ENCODE measurements around the gene KIAA0319L. TPM values are rescaled to one million over a fixed set of nuclear protein-coding genes. Genes with fewer than 3 reads are reported as not detected.
"Not testable (repeated sequence)": the region's sequence is repeated elsewhere in the genome, so short reads cannot be mapped to it uniquely, and the experiment has no call there.

KIAA0319L gene
- total RNA-seq, 1 experiment from 2014 or later: 46.4 TPM

- Mint-ChIP-seq H3K27me3 (ENCODE audit: low read depth) (no peaks in the 10 kb centered on the region), H3K4me1 (peaks cover 5% of the 10 kb centered on the region in 2 experiments), H3K4me3 (no peak overlapping the region), H3K27ac (0 out of 7 replicates have a peak overlapping the region, but pooled peaks of 1 of the 3 experiments have one; percentile 69), H3K36me3 (ENCODE audit: insufficient read depth in 1 of 3, low read depth in 3 of 3) (peaks cover 69 to 86% (median 80%) of the 10 kb centered on the region in 3 experiments), H3K9me3 (peaks cover 27 to 29% of the 10 kb centered on the region in 2 experiments)
- H2BK12ac ChIP-seq (ENCODE audit: insufficient read length, low read depth, low read length): no peak overlapping the region
- H3K4me1 ChIP-seq (ENCODE audit: insufficient read depth, low read length): no peaks in the 10 kb centered on the region; the same call in 1 of the 2 replicates
- H2BK120ac ChIP-seq (ENCODE audit: low read depth, low read length, poor library complexity, severe bottlenecking): no peak overlapping the region
- H3K27ac ChIP-seq (ENCODE audit: insufficient read length, low read depth, low read length): no peak overlapping the region
- H3K9ac ChIP-seq (ENCODE audit: extremely low read depth, insufficient read length, low read length): no peak overlapping the region
- H4K8ac ChIP-seq (replicated peaks; ENCODE audit: insufficient read length, low read depth, low read length): no peak overlapping the region
- no peaks in the 10 kb centered on the region for H4K20me1 ChIP-seq (ENCODE audit: control insufficient read depth, insufficient read depth, insufficient read length)
- H3K56ac ChIP-seq (ENCODE audit: insufficient read length, low read depth, low read length): no peak overlapping the region
- H3K4ac ChIP-seq (ENCODE audit: low read depth, low read length): no peak overlapping the region
- no peak overlapping the region for H2BK20ac ChIP-seq (ENCODE audit: low read depth, low read length, poor library complexity, severe bottlenecking)
- no CpG with 5 or more reads among the region's 1 CpG for WGBS (ENCODE audit: extremely low coverage, insufficient read length, low lambda C conversion rate)
- H4K5ac ChIP-seq (ENCODE audit: insufficient read length, low read depth, low read length): no peak overlapping the region
- H3K9me3 ChIP-seq (ENCODE audit: control insufficient read depth, low read depth, low read length): peaks cover 12% of the 10 kb centered on the region
- no peaks in the 10 kb centered on the region for H3K23me2 ChIP-seq (ENCODE audit: insufficient read length, low read depth, low read length, poor library complexity, severe bottlenecking)
- H3K79me1 ChIP-seq (ENCODE audit: insufficient read depth, low read depth, low read length, poor library complexity, severe bottlenecking): no peaks in the 10 kb centered on the region
- H4K91ac ChIP-seq (ENCODE audit: insufficient read length, low read depth, low read length): no peak overlapping the region
- no peak overlapping the region for H2AFZ ChIP-seq (ENCODE audit: low read length)
- no peak overlapping the region for H3K18ac ChIP-seq (ENCODE audit: insufficient read length, low read depth, low read length)
- no peak overlapping the region for H2BK5ac ChIP-seq (ENCODE audit: insufficient read length, low read length)
- DNase-seq: no peak
- H2BK15ac ChIP-seq (ENCODE audit: low read depth, low read length): no peak overlapping the region
- H3K14ac ChIP-seq (ENCODE audit: insufficient read depth, low read length): no peak overlapping the region
- H3K4me2 ChIP-seq (ENCODE audit: insufficient read depth, insufficient read length, low read length): no peak overlapping the region
- H3T11ph ChIP-seq (ENCODE audit: low read length): no peak overlapping the region
- H3K27me3 ChIP-seq (ENCODE audit: insufficient read depth, low read length): no peaks in the 10 kb centered on the region
- no peaks in the 10 kb centered on the region for H3K79me2 ChIP-seq (ENCODE audit: insufficient read depth, low read length)
- TF ChIP-seq CTCF (conservative IDR thresholded peaks at IDR 0.05): no peak
- no peak overlapping the region for H2AK5ac ChIP-seq (ENCODE audit: insufficient read length, low read length)
- H3K23ac ChIP-seq (ENCODE audit: insufficient read length, low read depth, low read length): no peak overlapping the region
Measured at GRCh38 chr1:35466120-35466519, 91.1 kb downstream of the KIAA0319L start.

- H3K9ac ChIP-seq (ENCODE audit: extremely low read depth, insufficient read length, low read length); H2AFZ ChIP-seq (ENCODE audit: low read length); H2BK20ac ChIP-seq (ENCODE audit: low read depth, low read length, poor library complexity, severe bottlenecking); H2BK120ac ChIP-seq (ENCODE audit: low read depth, low read length, poor library complexity, severe bottlenecking); H3K4me1 ChIP-seq (ENCODE audit: insufficient read depth, low read length); H3K56ac ChIP-seq (ENCODE audit: insufficient read length, low read depth, low read length); H4K91ac ChIP-seq (ENCODE audit: insufficient read length, low read depth, low read length); H3K79me2 ChIP-seq (ENCODE audit: insufficient read depth, low read length); H3K79me1 ChIP-seq (ENCODE audit: insufficient read depth, low read depth, low read length, poor library complexity, severe bottlenecking); H2BK5ac ChIP-seq (ENCODE audit: insufficient read length, low read length); H3K23me2 ChIP-seq (ENCODE audit: insufficient read length, low read depth, low read length, poor library complexity, severe bottlenecking); H3K14ac ChIP-seq (ENCODE audit: insufficient read depth, low read length); H3K4me3 Mint-ChIP-seq; H3K27me3 ChIP-seq (ENCODE audit: insufficient read depth, low read length); H4K5ac ChIP-seq (ENCODE audit: insufficient read length, low read depth, low read length); H3K27ac Mint-ChIP-seq; H3K23ac ChIP-seq (ENCODE audit: insufficient read length, low read depth, low read length); H2AK5ac ChIP-seq (ENCODE audit: insufficient read length, low read length); H3K27ac ChIP-seq (ENCODE audit: insufficient read length, low read depth, low read length); H4K8ac ChIP-seq (replicated peaks; ENCODE audit: insufficient read length, low read depth, low read length); DNase-seq; H3K4me1 Mint-ChIP-seq; H3K18ac ChIP-seq (ENCODE audit: insufficient read length, low read depth, low read length); H3K4me2 ChIP-seq (ENCODE audit: insufficient read depth, insufficient read length, low read length); H3K4ac ChIP-seq (ENCODE audit: low read depth, low read length); H3K27me3 Mint-ChIP-seq (ENCODE audit: low read depth); H4K20me1 ChIP-seq (ENCODE audit: control insufficient read depth, insufficient read depth, insufficient read length); H2BK15ac ChIP-seq (ENCODE audit: low read depth, low read length); H2BK12ac ChIP-seq (ENCODE audit: insufficient read length, low read depth, low read length); H3T11ph ChIP-seq (ENCODE audit: low read length): not testable (repeated sequence)
- WGBS (ENCODE audit: extremely low coverage, insufficient read length, low lambda C conversion rate): no CpG with 5 or more reads among the region's 2 CpGs
- Mint-ChIP-seq H3K9me3 (peaks cover 27 to 29% of the 10 kb centered on the region in 2 experiments), H3K36me3 (ENCODE audit: insufficient read depth in 1 of 3, low read depth in 3 of 3) (peaks cover 57 to 81% (median 72%) of the 10 kb centered on the region in 3 experiments)
- H3K9me3 ChIP-seq (ENCODE audit: control insufficient read depth, low read depth, low read length): peaks cover 12% of the 10 kb centered on the region
Measured at GRCh38 chr1:35463749-35464148, 93.5 kb downstream of the KIAA0319L start.

All from H9 (cell line).